GM19328 (cell line): ENCODE data around the gene TRPV5.

Source experiments
- ATAC-seq: cut with Tn5 transposase; IDR thresholded peaks from one replicate; pipeline ENCODE4 v1.9.1; 2021; ENCODE audit warnings: mild to moderate bottlenecking, moderate library complexity; ENCODE audit not compliant: unreplicated experiment

The TRPV5 gene

DNA sequence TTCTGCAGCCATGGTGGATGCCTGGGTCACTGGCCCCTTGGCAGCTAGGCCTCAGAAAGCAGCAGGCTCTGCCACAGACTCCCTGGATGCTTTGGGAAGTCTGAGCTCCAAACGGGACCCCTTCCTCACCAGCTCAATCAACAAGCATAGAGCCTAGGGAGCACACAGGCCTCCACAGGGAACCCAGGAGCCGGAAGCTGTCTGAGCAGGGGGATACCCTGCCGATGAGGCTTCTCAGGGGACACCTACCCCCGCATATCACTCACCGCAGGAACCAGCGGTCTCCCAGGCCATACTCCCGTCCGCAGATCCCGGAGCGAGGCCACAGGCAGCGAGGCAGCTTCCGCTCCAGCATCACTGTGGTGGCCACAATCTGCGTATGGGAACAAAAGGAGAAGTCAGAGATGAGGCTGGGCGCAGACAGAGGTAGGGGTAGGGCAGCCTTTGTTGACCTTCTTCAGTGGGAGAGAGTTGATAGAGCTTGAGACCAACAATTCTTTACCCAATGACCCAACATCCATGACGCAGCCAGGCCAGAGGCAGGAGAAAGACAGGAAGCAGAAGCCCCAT is 61.4 kb downstream of the TRPV5 start:
- no peak for ATAC-seq

- ATAC-seq, result no peak
Observed at GRCh38 chr7:142871260-142872105, 62.1 kb downstream of the TRPV5 start.

GRCh38 chr7:142870566-142871259 is 62.8 kb downstream of the TRPV5 start:
- no peak for ATAC-seq

GRCh38 chr7:142870147-142870559 is 63.4 kb downstream of the TRPV5 start:
- no peak for ATAC-seq

GRCh38 chr7:142869434-142869833 is 64.1 kb downstream of the TRPV5 start:
- ATAC-seq, result no peak

GRCh38 chr7:142868986-142869415 is 64.5 kb downstream of the TRPV5 start:
- ATAC-seq, result no peak

DNA sequence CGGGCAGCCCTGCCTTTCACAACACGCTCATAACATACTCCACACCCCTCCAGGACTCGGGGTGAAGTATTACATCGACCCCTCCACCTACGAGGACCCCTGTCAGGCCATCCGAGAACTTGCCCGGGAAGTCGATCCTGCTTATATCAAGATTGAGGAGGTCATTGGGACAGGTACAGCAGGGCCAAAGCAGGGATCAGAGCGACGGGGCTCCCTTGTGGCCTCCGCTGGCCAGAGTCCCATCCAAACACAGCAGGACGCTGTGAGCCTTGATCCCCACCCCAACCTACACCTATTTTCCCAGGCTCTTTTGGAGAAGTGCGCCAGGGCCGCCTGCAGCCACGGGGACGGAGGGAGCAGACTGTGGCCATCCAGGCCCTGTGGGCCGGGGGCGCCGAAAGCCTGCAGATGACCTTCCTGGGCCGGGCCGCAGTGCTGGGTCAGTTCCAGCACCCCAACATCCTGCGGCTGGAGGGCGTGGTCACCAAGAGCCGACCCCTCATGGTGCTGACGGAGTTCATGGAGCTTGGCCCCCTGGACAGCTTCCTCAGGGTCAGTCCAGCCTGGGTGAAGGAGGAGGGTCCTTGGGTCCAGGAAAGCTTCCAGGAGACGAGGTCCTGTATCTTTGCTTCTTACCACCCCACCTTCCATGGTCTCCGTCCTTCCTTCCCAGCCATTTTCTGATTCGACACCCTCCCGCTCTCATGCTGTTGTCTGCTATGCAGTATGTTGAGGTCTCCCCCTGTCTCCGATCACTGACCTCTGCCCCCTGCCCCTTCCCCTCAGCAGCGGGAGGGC is 65.2 kb downstream of the TRPV5 start:
- ATAC-seq, result no peak

- ATAC-seq, result no peak
Observed at GRCh38 chr7:142867398-142868187, 66.0 kb downstream of the TRPV5 start.

- no peak for ATAC-seq
Observed at GRCh38 chr7:142867097-142867378, 66.5 kb downstream of the TRPV5 start.

- ATAC-seq, result no peak
Observed at GRCh38 chr7:142866361-142867096, 67.0 kb downstream of the TRPV5 start.

DNA sequence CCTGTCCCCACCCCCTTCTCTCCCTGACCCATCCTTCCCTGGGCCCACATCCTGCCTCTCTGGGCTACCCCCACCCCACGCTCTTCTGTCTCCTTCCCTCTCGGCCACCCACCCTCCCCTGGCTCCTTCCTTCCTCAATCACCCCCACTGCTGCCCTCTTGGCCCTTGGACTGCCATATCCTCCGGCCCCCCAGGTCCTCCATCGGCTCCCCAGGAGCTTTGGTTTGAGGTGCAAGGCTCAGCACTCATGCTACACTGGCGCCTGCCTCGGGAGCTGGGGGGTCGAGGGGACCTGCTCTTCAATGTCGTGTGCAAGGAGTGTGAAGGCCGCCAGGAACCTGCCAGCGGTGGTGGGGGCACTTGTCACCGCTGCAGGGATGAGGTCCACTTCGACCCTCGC is 67.8 kb downstream of the TRPV5 start:
- no peak for ATAC-seq

DNA sequence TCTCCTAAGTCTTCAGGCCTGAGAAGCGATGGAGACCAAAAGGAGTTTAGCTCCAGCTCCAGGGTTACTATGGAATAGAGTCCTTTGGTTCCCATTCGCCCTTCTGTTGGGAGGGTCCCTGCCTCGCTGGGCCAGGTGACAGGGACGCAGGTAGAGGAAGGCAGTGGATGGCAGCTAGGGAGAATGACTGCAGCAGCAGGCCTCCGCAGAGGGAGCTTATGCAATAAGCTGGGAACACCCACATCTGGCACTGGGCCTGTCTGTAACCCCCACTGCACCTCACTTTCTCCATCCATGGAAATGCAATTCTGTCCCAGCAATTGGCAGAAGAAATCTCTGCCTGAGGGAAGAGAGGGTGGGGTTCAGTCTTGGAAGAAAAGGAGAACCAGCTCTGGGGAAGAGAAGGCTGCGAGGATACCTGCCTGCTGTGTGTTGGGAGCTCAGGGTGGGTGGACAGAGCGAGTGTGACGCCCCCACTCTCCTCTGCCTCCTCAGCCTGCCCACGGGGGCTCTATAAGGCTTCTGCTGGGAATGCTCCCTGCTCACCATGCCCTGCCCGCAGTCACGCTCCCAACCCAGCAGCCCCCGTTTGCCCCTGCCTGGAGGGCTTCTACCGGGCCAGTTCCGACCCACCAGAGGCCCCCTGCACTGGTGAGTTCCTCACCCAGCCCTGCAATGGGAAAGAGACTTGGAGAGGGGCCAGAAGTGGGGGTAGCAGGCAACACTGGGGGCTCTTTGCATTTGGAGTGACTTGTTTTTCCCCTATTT is 68.4 kb downstream of the TRPV5 start:
- ATAC-seq, result no peak

GRCh38 chr7:142863891-142864685 is 69.5 kb downstream of the TRPV5 start:
- ATAC-seq, result no peak

- ATAC-seq, result no peak
Observed at GRCh38 chr7:142862786-142863400, 70.7 kb downstream of the TRPV5 start.

DNA sequence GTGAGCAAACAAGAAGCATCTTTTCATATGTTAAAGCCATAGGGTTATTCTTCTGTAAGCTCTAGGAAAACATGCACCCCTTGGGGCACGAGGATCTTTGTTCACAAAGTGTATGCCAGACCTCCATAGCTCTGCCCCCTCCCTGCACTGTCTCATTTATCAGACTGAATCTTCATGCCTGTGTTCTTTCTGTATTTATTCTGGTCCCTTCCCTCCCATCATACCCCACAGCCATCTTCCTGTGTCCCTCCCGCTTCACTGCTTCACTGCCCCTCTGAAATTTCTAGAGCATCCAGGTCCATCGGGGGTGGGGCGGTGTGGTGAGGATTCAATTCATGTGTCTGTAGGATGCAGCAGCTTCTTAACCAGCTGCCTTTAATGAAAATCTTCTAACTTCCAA is 71.2 kb downstream of the TRPV5 start:
- no peak for ATAC-seq

DNA sequence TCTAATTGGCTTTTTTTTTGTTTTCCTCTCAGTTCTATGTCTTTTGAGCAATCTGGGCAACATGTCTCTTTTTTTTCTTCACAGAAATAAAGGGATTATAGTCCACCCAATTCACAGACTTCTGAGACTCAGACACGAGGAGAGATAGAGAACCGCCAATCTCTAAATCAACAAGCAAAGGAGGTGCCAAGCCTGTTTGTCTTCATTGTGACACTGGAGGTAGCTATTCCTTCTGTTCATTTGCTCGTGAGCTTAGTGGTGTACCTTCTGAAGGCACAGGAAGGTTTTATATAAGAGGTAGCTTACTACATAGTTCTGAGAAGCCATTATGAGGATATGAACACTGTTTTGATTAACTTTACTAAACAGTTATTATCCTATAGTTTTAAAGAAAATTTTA is 72.6 kb downstream of the TRPV5 start:
- no peak for ATAC-seq

- no peak for ATAC-seq
Observed at GRCh38 chr7:142859829-142860228, 73.7 kb downstream of the TRPV5 start.

DNA sequence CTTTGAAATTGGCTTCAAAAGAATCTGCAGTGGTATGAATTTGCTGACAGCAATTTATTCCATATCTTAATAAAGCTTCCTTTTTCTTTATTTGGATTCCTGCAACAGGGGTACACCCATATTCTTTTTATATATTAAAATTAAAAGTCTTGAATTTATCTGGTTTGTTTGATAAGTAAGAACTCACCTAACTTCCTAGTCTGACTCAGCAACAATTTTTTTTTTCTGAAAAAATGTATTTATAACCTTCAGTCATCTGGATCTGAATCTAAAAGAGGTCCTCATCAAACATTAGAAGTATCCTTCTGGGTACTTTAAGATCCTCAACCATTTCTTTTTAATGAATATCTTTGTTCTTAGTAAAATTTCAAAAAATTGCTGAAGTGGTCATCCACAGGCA is 74.1 kb downstream of the TRPV5 start:
- ATAC-seq, result no peak
